GM21381 (cell line): ENCODE results near the gene TPST2.

Experiments
- ATAC-seq: cut with Tn5 transposase; IDR thresholded peaks from one replicate; pipeline ENCODE4 v1.9.1; 2021; ENCODE audit warnings: mild to moderate bottlenecking, moderate library complexity; ENCODE audit not compliant: unreplicated experiment

The TPST2 gene

DNA sequence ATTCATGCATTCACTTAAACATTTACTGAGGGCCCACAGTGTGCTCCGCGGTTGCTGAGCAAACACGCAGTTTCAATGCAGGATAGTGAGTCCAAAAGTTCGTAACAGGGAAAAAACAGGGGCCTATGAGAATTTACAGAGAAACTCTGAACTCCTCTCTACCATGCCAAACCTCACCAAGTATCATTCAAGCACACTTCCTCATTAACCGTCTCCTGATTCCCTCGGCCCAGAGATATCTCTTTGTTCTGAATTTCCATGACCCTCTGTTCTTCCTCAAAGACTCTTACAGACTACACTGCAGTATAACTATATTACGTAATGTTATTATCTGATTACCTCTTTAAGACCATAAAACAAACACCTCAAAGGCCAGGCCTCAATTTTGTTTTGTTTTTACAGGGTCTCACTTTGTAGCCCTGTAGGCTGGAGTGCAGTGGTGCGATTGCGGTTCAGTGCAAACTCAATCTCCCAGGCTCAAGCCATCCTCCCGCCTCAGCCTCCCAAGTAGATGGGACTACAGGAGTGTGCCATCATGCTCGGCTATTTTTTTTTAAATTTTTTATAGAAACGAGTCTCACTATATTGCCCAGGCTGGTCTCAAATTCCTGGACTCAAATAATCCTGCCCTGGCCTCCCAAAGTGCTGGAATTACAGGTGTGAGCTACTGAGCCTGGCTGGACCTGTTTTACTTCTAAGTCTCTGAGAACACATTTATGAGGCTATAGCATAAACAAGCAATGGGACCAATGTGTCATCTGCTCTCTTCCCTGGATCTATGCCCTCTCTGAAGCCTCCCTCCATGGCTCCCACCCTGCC, 109.9 kb downstream of the TPST2 start:
- no peak for ATAC-seq

DNA sequence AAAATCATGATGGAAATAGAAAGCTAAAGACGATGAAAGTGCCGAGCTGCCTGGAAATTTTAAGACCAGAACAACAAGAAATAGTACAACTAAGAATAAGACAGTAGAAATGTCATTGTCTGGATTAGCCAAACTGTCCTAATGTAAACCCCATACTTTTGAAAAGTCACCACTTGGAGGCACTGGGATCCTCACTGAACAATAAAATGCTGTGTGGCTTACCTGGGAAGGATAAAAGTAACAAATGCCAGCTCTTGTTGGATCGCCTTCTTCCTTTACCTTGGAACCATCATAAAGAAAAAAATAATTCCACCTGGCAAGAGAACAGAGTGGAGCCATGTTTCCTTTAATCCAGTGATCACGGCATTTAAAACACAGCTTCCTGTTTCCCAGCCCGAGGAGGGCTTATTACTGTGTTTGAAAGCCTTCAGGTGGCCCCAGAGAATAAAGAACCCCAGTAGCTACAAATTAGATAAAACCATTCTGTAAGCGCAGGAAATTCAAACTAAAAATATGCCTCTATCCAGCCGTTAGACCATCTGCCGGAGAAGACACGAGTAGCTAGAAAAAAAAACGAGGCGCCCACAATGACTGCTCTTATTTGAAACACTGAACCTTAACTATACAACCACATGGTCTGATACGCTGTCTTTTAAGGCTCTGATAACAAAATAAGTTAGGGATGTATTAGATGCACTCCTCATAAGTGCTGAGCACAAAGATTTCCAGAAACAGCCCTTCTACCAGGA, 110.7 kb downstream of the TPST2 start:
- ATAC-seq = no peak

DNA sequence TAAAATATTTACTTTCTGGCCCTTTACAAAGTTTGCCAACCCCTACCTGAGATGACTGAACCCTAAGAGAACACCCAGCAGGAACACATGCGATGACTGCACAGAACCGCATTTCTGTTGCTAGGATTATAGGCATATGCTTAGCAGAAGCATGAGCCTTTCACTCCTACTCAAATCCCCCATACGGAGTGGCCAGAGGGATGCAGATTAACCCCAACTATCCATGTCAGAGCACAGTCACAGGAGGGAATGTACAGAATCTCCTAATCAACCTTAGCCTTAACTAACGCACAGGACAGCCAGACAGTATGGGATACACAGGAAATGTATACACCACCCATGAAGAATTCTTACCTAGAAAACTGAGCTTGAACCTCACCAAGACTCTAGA, 112.6 kb downstream of the TPST2 start:
- no peak for ATAC-seq

DNA sequence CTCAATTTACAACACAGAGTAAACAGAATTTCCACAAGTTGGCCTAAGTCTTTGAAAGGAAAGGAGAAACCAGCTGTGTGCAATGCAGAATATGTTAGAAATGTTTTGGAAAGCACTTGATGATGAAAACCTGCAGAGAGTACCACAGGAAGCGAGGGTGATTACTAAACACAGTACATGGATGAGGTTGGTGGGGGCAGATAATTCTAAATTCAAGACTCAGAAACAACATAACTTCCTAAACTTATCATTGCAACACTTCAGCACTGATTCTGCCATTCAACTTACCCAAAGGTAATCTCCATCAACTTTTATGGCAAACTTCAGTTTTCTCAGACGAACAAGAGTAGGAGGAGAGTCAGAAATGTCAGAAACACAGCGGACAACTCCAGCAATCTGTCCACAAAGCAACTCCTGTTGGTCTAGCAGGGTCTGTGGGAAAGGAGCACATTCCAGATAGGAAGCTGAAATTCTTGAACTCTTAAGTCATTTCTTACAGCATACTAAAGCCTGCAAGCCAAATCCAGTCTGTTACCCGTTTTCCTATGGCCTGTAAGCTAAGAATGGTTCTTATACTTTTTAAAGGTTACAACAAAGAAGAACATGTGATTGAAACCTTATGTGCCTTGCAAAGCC, 113.1 kb downstream of the TPST2 start:
- ATAC-seq = no peak

DNA sequence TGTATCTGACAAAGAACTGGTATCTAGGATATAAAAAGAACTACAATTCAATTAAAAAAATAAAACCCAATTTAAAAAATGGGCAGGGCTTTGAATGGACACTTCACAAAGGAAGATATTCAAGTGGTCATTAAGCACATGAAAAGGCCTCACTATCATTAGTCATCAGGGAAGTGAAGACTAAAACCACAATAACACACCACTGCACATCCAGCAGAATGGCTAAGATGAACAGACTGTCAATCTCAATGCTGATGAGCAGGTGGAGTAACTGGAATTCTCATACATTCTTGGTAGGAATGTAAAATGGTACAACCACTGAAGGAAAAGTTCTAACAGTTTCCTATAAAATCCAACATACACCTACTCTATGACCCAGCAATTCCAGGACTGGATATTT, 115.2 kb downstream of the TPST2 start:
- no peak for ATAC-seq
